Ureter (tissue), 1 donor: ENCODE data around the gene PRELID1. TPM values are rescaled to one million over a fixed set of nuclear protein-coding genes. Genes with fewer than 3 reads are reported as not detected.
A peak's percentile ranks its signal among the peaks of the same experiment; 100 is the strongest.
"Not testable (repeated sequence)": the region's sequence is repeated elsewhere in the genome, so short reads cannot be mapped to it uniquely, and the experiment has no call there.

ENCODE experiments used
- DNase-seq: peaks from one replicate; pipeline ENCODE4 v3.0.0-alpha.2; 2020; ENCODE audit warnings: low spot score
- total RNA-seq: library from RNA; stranded (reverse); gene quantifications from one replicate; pipeline ENCODE4 v1.2.4, GENCODE V29; 2023
- donor health status: DM: yes; HTN: yes; CAD: no.

The PRELID1 gene
- total RNA-seq, 1 donor from 2014 or later = 121 TPM

DNA sequence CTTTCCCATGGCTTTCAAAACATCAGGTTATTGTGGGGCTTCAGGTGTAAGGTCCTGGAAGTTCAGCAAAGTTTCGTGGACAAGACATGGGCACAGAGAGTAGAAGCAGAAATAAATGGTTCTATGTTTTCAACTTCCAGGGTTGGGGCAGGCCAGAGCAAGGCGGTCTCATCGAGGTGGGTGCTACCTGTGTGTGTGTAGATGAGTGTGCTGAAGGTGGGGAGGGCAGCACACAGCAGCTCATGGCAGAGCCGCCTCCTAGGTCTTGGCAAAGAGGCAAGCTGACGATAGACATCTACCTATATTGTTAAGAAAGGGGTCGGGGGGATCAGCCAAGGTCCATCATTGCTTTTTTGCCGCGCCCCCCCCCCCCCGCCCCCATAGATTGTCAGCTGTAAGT is 3.9 kb upstream of the PRELID1 start:
- no peak for DNase-seq

GRCh38 chr5:177300236-177300880 is 3.2 kb upstream of the PRELID1 start:
- no peak for DNase-seq

- DNase-seq = no peak
Measured at GRCh38 chr5:177300951-177301350, 2.6 kb upstream of the PRELID1 start.

DNA sequence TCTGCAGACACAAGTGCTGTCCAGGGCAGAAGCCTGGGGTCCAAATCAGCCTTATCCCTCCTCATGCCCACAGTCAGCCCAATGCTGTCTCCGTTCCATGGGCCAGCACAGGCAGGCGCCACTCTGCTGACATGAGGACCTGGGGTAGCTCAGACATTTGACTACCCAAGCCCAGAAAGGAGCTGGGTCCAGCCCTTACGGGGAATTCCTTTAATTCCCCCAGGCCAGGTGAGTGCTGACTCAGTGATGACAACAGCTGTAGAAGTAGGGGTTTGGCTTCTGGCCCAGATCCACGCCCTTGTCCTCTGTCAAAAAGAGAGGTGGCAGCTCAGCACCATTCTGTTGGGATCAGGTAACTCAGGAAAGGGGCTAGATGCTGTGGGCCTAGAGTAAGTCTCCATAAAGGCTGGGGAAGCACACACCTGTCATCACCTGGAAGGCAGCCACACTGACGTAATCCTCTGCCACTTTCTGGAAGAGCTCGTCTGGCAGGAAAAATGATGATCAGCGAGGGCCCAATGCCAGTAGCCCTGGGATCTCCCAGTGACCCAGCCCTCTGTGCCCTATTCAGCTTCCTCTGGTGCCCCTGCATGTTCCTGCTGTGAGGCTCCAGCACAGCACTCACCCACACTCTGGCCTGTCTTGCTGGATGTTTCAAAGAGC is 2.0 kb upstream of the PRELID1 start:
- DNase-seq = peak; percentile 80

GRCh38 chr5:177302354-177303110 is 1.1 kb upstream of the PRELID1 start:
- DNase-seq = no peak

DNA sequence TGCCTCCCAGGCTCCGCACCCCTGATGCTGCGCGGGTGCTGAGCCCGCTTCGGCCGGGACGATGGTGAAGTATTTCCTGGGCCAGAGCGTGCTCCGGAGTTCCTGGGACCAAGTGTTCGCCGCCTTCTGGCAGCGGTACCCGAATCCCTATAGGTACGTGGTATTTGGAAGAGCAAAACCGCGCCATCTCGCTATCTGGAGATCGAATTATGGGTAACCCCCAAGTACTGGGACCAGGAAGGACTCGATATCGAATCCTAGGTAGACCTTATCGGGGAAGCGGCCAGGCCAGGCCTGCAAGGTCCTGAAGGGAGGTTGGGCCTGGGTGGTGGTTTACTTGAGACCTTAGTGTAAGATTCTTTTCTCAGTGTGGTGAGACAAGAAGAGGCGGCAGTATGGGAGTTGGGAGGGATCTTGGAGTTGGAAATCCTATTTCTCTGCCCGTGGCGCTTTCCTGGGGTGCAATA is 359 bp downstream of the PRELID1 start:
- no peak for DNase-seq

DNA sequence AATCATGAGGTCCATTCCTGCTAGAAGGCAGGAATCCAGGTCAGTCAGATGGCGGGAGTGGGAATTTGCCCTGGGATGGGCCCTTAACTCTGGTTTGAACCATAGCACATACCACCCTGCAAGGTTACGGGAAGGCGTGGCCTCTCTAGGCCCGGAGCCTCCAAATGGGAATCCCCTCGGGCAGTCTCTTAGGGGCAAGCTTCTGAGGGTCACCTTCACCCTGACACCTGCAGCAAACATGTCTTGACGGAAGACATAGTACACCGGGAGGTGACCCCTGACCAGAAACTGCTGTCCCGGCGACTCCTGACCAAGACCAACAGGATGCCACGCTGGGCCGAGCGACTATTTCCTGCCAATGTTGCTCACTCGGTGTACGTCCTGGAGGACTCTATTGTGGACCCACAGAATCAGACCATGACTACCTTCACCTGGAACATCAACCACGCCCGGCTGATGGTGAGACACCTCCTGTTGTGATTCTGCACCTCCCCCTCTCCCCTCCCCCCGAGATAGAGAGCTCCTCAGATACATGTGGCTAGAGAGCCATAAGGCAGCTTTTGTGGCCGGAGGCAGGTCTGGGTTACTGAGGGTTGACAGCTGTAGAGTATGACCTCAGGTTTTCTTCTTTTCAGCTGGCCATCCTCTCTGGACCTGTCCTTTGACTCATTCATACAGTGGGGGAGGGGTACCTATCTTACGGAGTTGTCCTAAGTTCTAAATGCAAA is 957 bp downstream of the PRELID1 start:
- DNase-seq = no peak

- DNase-seq = not testable (repeated sequence)
Measured at GRCh38 chr5:177306103-177306640, 2.6 kb downstream of the PRELID1 start.

GRCh38 chr5:177306674-177307543 is 3.3 kb downstream of the PRELID1 start:
- DNase-seq = no peak

- no peak for DNase-seq
Measured at GRCh38 chr5:177307544-177308363, 4.2 kb downstream of the PRELID1 start.

DNA sequence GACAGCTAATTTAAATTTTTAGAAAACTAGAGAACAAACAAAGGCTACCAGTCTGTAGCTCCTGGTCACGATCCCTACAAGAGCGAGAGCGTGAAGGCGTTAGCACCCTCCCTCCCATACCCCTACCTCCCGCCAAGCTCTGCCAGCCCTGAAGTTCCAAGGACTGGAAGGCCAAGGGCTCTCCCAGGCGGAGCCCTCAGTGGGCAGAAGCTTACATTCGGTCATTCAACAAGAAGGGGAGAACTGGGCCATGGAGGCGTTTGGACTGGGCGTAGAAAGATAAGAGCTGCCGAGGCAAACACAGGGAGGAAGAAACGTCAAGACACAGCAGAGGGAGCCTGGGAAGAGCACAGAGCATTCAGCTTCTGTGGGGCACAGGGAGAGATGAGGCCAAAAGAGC is 5.1 kb downstream of the PRELID1 start:
- no peak for DNase-seq

DNA sequence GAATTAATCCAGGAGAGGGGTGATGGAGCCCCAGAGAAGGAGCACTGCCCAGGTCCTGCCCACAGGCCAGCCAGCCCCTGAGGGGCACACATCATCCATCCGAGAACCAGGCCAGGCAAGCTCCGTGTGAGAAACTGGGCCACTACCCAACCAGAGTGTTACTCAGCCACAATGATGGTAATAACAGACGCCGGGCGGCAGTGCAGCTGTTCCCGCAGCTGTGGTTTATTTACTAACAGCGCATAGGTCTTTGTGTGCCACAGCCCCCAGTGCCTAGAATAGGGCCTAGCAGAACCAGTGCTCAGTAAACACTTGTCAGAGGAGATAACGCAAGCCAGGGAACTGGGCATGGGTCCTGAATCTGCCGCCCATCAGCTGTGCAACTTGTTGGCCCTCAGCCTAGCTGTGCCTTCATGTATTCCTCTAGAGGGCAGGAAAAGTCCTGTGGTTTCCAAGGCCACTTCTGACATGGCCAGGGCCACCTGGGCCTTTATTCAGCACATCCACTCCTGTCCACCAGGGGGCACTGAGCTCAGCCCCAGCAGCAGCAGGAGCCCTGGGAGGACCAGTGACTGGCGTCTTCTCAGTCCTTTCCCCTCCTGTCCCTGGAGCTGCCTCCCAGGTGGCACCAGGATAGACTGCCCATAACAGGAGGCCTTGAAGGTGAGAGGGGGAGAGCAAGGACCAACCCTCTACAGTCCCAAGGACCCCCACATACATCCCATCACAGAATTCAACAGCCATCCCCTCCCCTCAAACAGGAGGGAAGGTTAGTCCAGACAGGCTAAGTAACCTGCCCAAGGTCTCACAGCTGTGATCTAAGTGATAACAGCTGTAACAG is 6.0 kb downstream of the PRELID1 start:
- DNase-seq = no peak

DNA sequence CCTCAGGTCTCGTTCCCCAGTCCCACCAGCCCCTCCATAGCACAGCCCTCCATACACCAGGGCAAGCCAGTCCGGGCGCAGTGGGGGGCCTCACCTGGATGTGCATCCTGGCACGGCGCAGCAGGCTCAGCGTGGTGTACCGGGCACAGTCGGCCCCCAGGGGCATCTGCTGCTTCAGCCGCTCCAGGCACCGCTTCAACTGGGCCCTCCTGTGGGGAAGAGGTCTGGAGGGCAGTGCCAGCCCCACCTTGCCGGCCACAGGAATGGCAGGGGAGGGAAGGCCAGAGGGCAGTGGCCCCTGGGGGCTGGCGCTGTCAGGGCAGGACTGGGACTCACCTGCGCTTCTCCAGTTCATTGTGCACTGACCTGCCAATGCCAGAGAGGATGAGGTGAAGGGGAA is 6.7 kb downstream of the PRELID1 start:
- DNase-seq = no peak

DNA sequence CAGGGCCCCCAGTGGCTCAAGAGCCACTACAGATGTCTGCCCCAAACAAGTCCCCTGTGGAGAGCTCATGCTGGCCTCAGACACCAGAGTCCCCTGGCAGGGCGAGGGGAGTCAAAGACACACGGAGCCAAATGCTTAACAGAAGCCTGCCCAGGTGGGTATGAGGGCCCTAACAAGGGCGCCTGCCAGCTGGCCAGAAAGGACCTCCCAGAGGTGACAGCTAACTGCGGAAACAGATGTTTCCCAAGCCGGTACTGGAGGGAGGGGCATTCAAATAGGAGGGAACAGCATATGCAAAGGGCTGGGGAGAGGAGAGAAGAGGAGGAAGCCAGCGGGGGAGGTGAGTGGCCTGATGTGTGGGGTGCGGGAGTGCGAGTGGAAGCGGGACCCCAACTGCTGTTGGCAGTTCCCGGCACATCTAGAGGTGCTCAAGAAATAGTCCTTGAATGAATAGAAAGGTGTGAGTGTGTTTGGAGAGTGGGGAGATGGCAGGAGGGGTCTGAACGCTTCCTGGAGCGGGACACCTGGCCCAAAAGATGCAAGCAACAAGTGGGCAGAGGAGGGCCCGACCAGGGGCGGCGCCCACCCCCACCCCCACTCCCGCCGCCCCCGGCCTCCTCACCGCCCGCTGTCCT is 7.3 kb downstream of the PRELID1 start:
- DNase-seq = no peak

- no peak for DNase-seq
Measured at GRCh38 chr5:177311392-177311722, 7.8 kb downstream of the PRELID1 start.

DNA sequence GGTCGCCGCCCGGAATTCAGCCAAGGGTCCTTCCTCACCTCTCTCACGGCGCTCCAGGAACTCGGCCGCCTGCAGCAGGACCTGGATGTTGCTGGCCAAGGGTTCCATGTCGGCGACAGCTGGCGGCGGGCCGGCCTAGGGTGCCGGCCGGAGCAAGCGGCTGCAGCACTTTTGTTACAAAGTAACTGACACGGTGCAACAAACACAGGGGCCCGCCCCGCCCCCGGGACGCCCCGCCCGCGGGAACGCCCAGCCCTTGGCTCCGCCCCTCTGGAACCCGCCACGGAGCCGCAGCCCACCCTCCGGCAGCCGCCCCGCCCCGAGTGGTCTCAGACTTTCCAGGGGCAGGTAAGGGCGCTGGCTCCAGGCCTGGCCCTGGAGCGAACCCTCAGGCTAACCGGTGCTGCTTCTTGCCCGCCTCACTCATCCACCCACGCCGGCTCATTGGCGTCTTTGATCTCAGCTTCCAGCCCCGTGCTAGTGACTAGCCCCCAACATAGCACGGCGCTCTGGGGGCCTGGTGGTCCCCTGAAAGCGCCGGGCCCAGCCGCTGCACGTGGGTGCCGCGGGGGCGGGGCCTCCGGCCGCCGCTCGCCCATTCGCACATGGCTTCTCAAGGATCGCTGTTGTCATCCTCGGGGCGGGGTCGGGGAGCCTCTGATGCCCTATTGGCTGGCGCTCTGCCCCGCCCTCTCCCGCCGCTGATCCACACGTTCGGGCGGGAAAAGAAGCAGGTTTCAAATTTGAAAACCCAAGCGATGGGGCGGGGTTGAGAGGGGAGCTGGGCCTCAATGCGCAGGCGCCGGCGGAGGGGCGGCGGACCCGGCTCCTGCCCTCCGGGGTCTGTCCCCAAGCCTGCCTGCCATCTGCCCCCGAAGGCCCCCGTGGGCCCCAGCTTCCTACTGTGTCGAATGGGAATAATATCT is 8.4 kb downstream of the PRELID1 start, which contains the start of gene MXD3:
TSS of gene MXD3 (minus strand) at position 176 of the 926 bp plus-strand sequence. CDS start at position 108, 68 bp downstream.
- DNase-seq = peak; percentile 96

DNA sequence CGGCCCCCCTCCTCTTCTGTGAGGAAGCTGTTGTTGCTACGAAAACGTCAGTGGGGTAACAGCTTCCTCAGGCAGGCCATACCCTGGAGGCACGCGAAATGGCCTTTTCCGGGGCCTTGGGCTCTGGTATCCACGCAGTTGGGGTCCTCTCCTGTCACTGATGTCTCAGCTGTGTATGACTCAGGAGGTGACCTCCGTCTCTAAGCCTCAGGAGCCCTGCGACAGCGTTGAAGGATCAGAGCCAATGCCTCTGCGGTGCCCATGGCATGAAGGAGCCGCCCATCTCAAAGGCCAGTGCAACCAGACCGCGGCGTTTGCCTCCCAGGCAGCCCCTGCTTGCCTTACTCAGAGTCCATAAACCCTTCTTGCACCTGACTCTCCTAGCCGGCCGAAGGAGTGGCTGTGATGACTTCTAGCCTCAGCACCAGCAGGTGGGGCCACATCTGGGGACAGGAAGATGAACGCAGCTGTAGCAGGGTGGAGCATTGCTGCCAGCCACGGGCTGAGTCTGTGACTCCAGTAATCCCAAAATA is 9.1 kb downstream of the PRELID1 start:
- no peak for DNase-seq
